Measurements from ENCODE around the gene REV3L.
"Not testable (repeated sequence)": the region's sequence is repeated elsewhere in the genome, so short reads cannot be mapped to it uniquely, and the experiment has no call there.

REV3L gene

DNA sequence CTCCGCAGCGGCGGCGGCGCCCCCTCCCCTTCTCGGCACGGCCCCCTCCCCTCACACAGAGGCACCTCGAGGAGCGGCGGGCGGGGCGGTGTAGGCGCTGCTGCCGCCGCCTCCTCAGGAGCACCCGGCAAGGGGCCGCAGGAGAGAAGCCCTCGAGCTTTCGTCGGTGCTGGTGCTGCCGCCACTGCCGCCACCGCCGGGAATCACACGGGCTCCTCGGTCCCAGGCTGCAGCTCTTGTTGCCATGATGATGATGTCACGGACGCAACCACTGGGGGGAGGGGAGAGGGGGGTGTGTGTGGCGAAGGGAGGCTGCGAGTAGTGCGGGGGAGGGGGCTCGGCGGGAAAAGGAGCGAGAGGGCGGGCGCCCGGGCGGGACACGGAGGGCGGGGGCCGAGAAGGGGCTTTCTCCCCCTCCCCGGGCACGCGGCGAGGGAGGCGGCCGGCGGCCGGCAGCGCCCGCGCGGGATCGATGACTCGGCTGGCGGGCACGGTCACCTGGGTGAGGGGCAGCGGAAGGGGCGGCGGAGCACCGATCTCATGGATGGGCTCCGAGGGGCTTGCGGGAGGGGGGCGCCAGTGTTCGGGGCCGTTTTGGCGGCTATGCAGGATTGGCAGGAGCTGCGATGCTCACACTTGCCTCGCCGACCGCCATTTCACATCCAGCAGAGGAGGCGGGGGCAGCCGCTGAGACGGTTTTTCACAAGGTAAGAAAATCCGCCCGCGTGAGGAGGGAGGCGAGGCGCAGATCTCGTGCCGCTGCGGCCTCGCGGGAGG is at the start of gene REV3L:
REV3L (minus strand) TSS at position 260 of the 777 bp plus-strand sequence. CDS start 330 bp downstream, outside the sequence.
- DNase-seq (ENCODE audit: low read depth), result peak; percentile 80

DNA sequence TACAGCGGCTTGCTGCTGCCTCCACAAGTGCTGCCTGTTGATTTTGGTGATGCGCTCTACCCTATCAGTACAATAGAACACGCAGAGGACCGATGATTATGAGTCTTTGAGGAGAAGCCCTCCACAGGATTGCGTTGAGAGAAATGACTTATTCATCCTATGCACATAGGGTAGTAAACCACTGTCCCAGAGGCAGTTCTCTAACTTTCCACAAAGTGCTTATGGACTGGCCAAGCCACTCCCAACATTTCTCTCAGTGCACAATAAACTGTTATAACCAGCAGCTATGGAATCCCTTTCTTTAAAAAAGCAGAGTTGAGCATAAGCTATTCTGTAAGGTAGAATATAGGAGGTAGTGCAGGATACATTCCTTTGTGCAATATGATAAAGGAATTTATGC is 48.2 kb upstream of the REV3L start:
- no peak for DNase-seq (ENCODE audit: low read depth)

- no peak for DNase-seq (ENCODE audit: low read depth)
Measured at GRCh38 chr6:111530667-111531066, 47.6 kb upstream of the REV3L start.

DNA sequence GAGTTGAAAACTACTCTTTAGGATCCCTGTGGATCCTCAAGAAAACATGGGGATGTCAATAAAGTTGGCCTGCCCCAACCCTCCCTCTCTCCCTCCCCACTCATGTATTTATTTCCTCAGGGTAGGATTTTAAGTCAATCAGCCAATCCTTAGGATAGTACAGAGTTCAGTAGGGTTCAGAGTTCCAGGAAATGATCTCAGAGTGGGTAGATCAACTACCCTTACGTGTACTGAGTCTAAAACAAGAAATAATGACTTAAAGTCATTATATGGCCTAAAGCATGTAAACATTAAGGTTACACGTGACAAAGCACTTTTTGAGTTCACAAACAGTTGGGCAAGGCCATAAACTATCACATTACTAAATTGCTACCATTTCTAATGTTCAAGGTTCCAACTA is 47.2 kb upstream of the REV3L start:
- no peak for DNase-seq (ENCODE audit: low read depth)

GRCh38 chr6:111527367-111527766 is 44.3 kb upstream of the REV3L start:
- DNase-seq (ENCODE audit: low read depth), result no peak

GRCh38 chr6:111524735-111525134 is 41.7 kb upstream of the REV3L start:
- DNase-seq (ENCODE audit: low read depth), result no peak

DNA sequence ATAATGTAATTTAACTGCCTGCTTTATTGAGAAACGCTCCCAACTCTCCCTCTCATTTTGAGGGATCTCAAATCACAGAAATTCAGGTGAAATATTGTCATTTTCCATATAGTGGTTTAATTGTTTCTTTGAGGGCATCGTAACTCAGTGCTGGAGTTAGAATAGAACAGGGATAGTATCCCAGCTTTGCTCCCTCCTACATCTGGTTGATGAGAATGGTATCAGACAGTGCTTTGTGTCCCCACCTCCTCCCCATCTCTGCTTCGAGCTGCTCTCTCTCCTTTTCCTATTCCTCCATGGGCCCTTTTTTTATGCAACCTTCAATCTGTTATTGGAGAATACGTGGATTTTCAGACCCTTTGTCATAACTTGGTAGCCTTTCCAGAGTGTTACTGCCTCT is 41.2 kb upstream of the REV3L start:
- no peak for DNase-seq (ENCODE audit: low read depth)

DNA sequence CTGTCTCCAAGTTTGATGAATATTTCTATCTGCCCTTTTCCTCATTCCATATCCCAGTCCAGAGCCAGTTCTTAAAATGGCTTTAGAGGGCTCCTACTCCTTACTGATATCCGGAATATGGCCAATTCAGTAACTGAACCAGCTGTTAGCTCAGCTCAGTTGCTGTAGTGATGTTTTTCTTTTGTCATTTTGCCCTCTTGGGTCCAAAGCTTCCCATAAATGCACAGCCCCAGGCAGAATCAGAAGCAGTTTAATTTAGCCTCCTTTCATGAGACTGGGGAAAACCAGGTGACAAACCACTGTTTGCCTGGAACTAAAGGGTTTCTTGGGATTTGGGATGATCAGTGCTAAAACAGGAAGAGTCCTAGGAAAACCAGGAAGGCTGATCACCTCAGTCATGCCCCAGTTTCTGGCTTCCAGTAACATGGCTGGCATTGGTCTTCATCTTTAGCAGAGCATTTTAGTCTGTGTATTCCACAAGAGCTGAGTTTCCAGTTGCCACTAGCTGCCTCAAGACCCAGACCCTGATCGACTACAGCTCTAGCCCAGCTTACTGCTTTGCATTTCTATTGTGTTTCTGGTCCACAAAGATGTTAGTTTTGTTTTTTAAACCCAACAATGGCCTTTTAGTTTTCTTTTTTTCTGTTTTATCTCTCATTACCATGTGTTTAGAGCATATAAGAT is 40.6 kb upstream of the REV3L start:
- no peak for DNase-seq (ENCODE audit: low read depth)

- no peak for DNase-seq (ENCODE audit: low read depth)
Measured at GRCh38 chr6:111522393-111523020, 39.5 kb upstream of the REV3L start.

DNA sequence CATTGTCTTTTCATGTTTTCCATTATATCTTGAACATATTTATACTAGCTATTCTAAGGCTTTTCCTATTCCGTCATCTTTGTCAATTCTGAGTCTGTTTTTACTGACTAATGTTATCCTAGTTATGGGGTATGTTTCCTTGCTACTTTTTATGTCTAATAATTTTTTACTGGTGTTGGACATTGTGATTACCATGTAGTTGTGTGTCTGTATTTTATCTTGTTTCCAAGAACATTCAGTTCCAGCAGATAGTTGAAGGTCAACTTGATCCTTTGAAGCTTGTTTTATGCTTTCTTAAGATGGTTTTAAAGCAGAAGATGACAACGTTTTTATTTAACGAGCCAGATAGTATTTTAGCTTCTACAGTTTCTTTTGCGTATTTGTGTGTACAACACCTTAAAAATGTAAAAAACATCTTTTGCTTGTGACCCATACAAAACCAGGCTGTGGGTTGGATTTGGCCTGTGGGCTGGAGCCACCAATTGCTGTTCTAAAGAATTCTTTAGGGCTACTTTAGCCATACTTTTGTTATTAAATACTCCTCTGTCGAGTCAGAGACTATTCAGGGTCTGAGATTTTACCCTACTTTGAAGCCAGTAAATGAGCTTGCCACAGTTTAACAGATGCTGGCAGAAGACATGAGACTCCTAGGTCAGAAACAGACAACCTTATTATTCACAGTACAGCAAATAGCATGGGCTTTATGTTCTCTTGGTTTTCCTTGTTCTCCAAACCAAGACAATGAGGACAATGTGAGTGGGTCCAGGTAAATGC is 38.7 kb upstream of the REV3L start:
- DNase-seq (ENCODE audit: low read depth), result no peak

DNA sequence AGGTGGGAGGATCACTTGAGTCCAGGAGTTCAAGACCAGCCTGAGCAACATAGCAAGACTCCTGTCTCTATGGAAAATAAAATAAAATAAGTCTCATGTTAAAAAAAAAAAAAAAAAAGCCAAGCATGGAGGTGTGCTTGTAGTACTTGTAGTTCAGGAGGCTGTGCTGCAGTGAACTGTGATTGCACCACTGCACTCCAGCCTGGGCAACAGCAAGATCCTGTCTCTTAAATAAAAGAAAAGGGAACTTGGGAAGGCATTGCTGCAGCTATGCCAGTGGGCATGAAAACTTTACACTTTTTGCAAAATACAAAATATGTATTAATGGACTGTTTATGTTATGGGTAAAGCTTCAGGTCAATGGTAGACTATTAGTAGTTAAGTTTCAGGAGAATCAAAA is 37.5 kb upstream of the REV3L start:
- no peak for DNase-seq (ENCODE audit: low read depth)

DNA sequence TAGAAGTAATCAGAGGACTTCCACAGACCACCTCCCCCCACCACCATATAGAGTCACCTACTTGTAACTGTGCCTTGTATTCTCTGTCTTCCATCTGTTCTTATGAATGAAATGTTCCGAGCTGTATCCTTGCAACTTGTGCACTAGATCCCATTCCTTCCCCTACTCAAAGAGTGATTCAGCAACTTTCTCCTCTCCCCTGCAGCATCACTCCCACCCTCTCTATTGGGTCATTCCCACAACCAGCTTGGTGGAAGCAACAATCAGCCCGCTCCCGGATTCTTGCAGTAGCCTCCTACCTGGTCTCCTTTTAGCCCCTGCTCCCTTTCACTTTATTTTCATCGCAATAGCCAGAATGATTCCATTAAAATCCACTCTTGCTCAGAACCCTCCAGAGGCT is 34.9 kb upstream of the REV3L start:
- DNase-seq (ENCODE audit: low read depth), result no peak

GRCh38 chr6:111515259-111515658 is 32.2 kb upstream of the REV3L start:
- DNase-seq (ENCODE audit: low read depth), result no peak

DNA sequence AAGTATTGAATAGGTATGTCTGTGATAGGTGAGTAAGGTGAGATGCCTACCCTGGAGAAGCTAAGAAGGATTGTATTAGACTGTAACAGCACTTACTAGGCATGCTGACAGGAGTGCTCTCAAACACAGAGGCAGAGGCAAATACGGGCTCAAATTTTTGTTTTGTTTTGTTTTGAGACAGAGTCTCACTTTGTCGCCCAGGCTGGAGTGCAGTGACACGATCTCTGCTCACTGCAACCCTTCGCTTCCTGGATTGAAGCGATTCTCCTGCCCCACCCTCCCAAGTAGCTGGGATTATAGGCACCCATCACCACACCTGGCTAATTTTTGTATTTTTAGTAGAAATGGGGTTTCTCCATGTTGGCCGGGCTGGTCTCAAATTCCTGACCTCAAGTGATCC is 31.5 kb upstream of the REV3L start:
- not testable (repeated sequence) for DNase-seq (ENCODE audit: low read depth)

- DNase-seq (ENCODE audit: low read depth), result not testable (repeated sequence)
Measured at GRCh38 chr6:111507219-111507618, 24.2 kb upstream of the REV3L start.

- not testable (repeated sequence) for DNase-seq (ENCODE audit: low read depth)
Measured at GRCh38 chr6:111505498-111505897, 22.5 kb upstream of the REV3L start.

GRCh38 chr6:111503660-111504059 is 20.6 kb upstream of the REV3L start:
- DNase-seq (ENCODE audit: low read depth), result no peak

DNA sequence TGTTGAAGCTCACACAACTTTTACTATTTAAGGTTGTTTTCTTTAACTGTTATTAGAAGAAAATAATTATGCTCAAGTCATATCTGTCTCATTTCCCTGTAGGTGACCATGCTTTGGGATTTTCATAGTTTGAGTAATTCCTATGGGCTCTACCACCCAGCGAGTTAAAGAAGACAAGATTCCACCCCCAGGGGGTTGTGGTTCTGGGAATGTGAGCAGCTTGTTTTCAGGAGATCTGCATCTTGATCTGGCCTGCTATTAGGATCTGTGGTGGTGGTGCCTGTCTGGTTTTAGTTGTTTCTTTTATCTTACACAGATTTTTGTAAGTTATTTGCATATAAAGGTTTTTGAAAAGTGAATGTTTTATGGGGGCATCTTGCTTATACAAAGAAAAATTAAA is 20.2 kb upstream of the REV3L start:
- DNase-seq (ENCODE audit: low read depth), result no peak

GRCh38 chr6:111502154-111502553 is 19.1 kb upstream of the REV3L start:
- no peak for DNase-seq (ENCODE audit: low read depth)

GRCh38 chr6:111499269-111499793 is 16.3 kb upstream of the REV3L start:
- DNase-seq (ENCODE audit: low read depth), result no peak

DNA sequence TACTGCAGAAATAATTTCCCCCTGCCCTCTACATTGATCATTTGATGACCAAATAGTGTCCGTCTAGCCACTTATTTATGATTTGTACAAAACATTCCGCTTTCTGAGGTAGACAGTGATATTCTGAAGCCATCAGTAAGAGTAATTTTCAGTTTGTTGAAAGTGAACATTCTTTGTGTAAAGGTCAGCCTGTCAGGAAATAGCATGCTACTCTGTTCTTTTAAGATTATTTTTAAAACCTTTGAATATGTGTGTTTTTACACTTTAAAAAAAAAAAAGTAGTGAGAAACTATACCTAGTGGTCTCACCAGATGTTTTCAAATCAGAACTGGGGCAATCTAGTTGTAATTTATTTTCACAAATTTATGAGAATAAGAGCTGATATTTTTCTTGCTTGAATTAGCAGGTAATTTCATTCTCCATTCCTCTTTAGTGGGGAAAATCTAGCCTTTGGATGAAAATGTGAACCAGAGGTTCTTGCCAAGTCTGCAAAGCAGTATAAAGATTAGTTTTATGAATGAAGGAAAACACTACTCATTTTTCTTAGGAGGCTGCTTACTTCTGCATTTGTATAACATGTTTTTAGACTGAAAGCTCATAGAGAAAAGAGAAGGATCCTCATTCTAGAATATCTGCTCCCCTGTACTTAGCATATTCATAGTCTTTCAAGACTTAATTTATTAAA is 12.1 kb upstream of the REV3L start:
- no peak for DNase-seq (ENCODE audit: low read depth)

- DNase-seq (ENCODE audit: low read depth), result no peak
Measured at GRCh38 chr6:111492499-111492898, 9.5 kb upstream of the REV3L start.

All from activated gamma-delta T cell treated with anti-CD3 and anti-CD28 coated beads, Interleukin-2, amount 50 U/mL, for 16 hours (primary cell).